SJSA1 (cell line): ENCODE results near the gene DOCK4. TPM values are rescaled to one million over a fixed set of nuclear protein-coding genes. Genes with fewer than 3 reads are reported as not detected.

Source experiments
- DNase-seq, 2 experiments: peaks; one replicate each; pipeline ENCODE4 v3.0.0-alpha.2; 2015 to 2020; ENCODE audit warnings: low spot score in 2 of 2, low read depth in 1 of 2
- H3K27ac ChIP-seq: fragments of 250-450 bp; sonication (Bioruptor Pico); 2 replicates; pipeline ENCODE4 v1.5.1; 2020; ENCODE audit warnings: mild to moderate bottlenecking, moderate library complexity
- H3K27me3 ChIP-seq: fragments of 250-450 bp; sonication (Bioruptor Pico); replicated peaks from 2 replicates; pipeline ENCODE4 v1.5.1; 2020; ENCODE audit warnings: mild to moderate bottlenecking, moderate library complexity
- H3K36me3 ChIP-seq: fragments of 250-450 bp; sonication (Bioruptor Pico); 2 replicates; pipeline ENCODE4 v1.5.1; 2020; ENCODE audit warnings: mild to moderate bottlenecking
- H3K4me1 ChIP-seq: fragments of 250-450 bp; sonication (Bioruptor Pico); replicated peaks from 2 replicates; pipeline ENCODE4 v1.6.1; 2021; ENCODE audit warnings: mild to moderate bottlenecking
- H3K4me3 ChIP-seq: fragments of 250-450 bp; sonication (Bioruptor Pico); 2 replicates; pipeline ENCODE4 v1.5.1; 2020; ENCODE audit warnings: mild to moderate bottlenecking
- H3K9me3 ChIP-seq: fragments of 250-450 bp; sonication (Bioruptor Pico); replicated peaks from 2 replicates; pipeline ENCODE4 v1.5.1; 2020; ENCODE audit warnings: mild to moderate bottlenecking
- total RNA-seq: library from RNA; depleted of rRNA; stranded (reverse); fragments of >200 nt; shearing (Covaris generic); gene quantifications from 2 replicates; pipeline ENCODE4 v1.2.3, GENCODE V29; 2014

The DOCK4 gene
- total RNA-seq, 1 experiment from 2014 or later: 1.3 TPM

GRCh38 chr7:112083776-112084355 lies 122.3 kb downstream of the DOCK4 start:
- Histone ChIP-seq H3K27me3 (no peaks in the 10 kb centered on the region), H3K36me3 (no peaks in the 10 kb centered on the region), H3K27ac (no peak overlapping the region), H3K9me3 (no peaks in the 10 kb centered on the region), H3K4me1 (peaks cover 14% of the 10 kb centered on the region), H3K4me3 (no peak overlapping the region)
- no peak for DNase-seq

DNA sequence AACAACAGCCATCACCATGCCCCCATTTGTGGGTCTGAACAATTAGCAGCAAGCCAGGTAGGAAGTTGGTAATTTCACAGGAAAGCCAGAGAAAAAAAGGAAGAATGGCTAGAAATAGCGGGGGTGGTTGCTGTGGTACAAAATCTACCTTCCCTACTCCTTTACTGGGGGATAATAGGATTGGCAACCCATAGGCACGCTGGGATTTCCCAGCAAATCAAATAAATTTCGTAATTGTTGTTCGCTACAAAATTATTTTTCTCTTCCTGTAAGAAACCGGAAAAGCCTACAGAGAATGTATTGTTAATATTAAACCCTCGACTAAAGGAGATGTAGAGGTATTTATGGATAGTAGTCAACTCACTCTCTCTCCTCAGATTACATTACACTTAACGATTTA lies 123.9 kb downstream of the DOCK4 start:
- Histone ChIP-seq H3K9me3 (no peaks in the 10 kb centered on the region), H3K36me3 (no peaks in the 10 kb centered on the region), H3K4me1 (peaks cover 14% of the 10 kb centered on the region), H3K27me3 (no peaks in the 10 kb centered on the region), H3K4me3 (no peak overlapping the region), H3K27ac (no peak overlapping the region)
- no peak for DNase-seq

DNA sequence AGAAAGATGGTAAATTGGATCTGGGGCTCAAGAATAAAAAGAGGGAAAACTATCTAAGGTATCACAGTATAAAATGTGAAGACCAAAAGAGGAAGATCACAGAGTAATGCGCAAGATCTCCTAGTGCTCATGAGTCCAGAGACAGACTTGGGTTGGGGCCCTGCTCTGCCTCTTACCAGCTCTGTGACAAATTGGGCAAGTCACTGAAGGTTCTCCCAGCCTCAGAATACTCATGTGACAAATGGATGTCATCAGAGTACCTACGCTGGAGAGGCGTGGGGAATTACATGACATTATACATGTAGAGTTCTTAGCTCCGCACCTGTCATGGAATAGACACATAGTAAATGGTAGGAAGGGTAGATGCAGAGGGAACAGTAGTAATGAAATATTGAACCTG lies 124.4 kb downstream of the DOCK4 start:
- Histone ChIP-seq H3K4me1 (peaks cover 14% of the 10 kb centered on the region), H3K9me3 (no peaks in the 10 kb centered on the region), H3K4me3 (no peak overlapping the region), H3K36me3 (no peaks in the 10 kb centered on the region), H3K27me3 (no peaks in the 10 kb centered on the region), H3K27ac (no peak overlapping the region)
- DNase-seq: no peak

GRCh38 chr7:112080978-112081377 lies 125.2 kb downstream of the DOCK4 start:
- peaks cover 14% of the 10 kb centered on the region for H3K4me1 ChIP-seq
- H3K9me3 ChIP-seq: no peaks in the 10 kb centered on the region
- H3K27ac ChIP-seq: peak overlapping the region; percentile 83
- H3K36me3 ChIP-seq: no peaks in the 10 kb centered on the region
- DNase-seq: peak in 1 of 2 experiments; percentile 27
- no peak overlapping the region; the same call in 1 of the 2 replicates for H3K4me3 ChIP-seq
- H3K27me3 ChIP-seq: no peaks in the 10 kb centered on the region

DNA sequence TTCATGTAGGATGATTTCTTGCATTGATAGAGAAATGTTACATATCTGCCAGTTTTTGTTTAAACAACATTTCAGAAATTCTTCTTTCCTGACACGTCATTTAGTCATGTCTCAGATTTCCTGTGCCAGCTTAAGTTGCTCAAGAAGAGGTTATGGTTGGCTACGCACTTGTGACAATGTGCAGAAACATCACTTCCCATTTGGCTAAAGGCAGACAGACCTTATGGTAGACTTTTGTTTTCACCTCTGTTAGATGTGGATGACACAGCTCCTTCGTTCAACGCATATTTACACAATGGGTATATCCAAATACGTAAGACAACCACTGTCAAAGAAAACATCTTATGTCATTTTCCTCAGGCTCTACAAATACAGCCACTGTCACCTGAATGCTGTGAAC lies 125.8 kb downstream of the DOCK4 start:
- no peaks in the 10 kb centered on the region for H3K36me3 ChIP-seq
- no peak overlapping the region; the same call in 1 of the 2 replicates for H3K4me3 ChIP-seq
- peak in 1 of 2 experiments; percentile 39 for DNase-seq
- H3K9me3 ChIP-seq: no peaks in the 10 kb centered on the region
- H3K27me3 ChIP-seq: no peaks in the 10 kb centered on the region
- peaks cover 14% of the 10 kb centered on the region for H3K4me1 ChIP-seq
- peak overlapping the region; percentile 83 for H3K27ac ChIP-seq

DNA sequence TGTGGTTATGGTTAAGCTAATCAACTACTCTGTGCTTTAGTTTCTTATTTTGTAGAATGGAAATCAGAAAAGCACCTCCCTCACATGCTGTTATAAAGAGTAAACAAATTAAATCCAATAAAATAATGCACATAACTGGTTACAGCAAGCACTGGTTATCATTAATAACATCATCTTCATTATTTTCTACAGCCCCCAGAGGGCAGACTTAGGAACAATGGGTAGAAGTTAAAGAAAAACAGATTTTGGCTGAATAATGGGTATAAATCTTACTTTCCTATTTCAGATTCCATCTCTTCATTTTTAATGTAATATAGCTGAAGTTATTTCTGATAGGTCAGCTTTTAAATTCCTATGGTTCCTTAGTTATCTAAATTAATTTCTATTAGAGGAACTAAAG lies 126.5 kb downstream of the DOCK4 start:
- Histone ChIP-seq H3K27ac (no peak overlapping the region), H3K4me3 (no peak overlapping the region), H3K4me1 (peaks cover 14% of the 10 kb centered on the region), H3K9me3 (no peaks in the 10 kb centered on the region), H3K27me3 (no peaks in the 10 kb centered on the region), H3K36me3 (no peaks in the 10 kb centered on the region)
- no peak for DNase-seq

- no peaks in the 10 kb centered on the region for H3K36me3 ChIP-seq
- no peaks in the 10 kb centered on the region for H3K9me3 ChIP-seq
- no peak overlapping the region for H3K4me3 ChIP-seq
- no peak for DNase-seq
- no peak overlapping the region for H3K27ac ChIP-seq
- no peaks in the 10 kb centered on the region for H3K27me3 ChIP-seq
- H3K4me1 ChIP-seq: peaks cover 14% of the 10 kb centered on the region
These were observed 127.1 kb downstream of the DOCK4 start for GRCh38 chr7:112079122-112079521.

GRCh38 chr7:112076324-112076723 lies 129.9 kb downstream of the DOCK4 start:
- no peak overlapping the region for H3K27ac ChIP-seq
- no peaks in the 10 kb centered on the region for H3K27me3 ChIP-seq
- peaks cover 13% of the 10 kb centered on the region for H3K4me1 ChIP-seq
- no peaks in the 10 kb centered on the region for H3K9me3 ChIP-seq
- H3K36me3 ChIP-seq: no peaks in the 10 kb centered on the region
- H3K4me3 ChIP-seq: no peak overlapping the region
- DNase-seq: no peak

DNA sequence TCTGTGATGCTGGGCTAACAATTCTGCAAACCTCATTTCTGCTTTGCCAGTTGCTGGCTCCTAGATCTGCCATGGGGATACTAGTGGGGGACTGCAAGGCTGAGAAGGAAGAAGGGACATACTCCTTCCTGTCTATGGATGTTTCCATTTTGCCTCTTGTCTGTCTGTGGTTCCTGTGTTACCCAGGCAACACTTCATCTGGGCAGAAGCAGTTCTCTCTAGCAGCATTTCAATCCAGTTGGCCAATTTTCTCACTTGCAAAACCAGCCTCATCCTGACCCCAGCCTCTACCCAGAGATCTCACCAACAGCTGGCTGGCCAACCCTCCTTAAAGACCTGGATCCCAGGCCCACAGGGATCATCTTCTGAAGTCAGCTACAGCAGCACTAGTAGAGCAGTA lies 131.7 kb downstream of the DOCK4 start:
- no peak overlapping the region for H3K4me3 ChIP-seq
- no peaks in the 10 kb centered on the region for H3K27me3 ChIP-seq
- no peaks in the 10 kb centered on the region for H3K9me3 ChIP-seq
- no peak for DNase-seq
- H3K27ac ChIP-seq: no peak overlapping the region
- no peaks in the 10 kb centered on the region for H3K36me3 ChIP-seq
- H3K4me1 ChIP-seq: no peaks in the 10 kb centered on the region

DNA sequence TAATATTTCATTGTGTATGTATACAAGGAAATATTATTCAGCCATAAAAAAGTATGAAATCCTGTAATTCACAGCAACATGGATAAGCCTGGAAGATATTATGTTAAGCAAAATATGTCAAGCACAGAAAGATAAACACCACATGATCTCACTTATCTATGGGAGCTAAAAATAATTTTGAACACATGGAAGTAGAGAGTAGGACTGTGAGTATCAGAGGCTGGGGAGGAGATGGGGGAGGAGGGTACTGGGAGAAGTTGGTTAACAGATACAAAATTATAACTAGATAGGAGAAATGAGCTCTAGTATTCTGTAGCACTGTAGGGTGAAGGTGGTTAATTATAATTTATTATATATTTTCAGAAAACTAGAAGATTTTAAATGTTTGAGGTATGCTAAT lies 132.7 kb downstream of the DOCK4 start:
- Histone ChIP-seq H3K4me3 (no peak overlapping the region), H3K36me3 (no peaks in the 10 kb centered on the region), H3K27ac (no peak overlapping the region), H3K4me1 (no peaks in the 10 kb centered on the region), H3K27me3 (no peaks in the 10 kb centered on the region), H3K9me3 (no peaks in the 10 kb centered on the region)
- no peak for DNase-seq

DNA sequence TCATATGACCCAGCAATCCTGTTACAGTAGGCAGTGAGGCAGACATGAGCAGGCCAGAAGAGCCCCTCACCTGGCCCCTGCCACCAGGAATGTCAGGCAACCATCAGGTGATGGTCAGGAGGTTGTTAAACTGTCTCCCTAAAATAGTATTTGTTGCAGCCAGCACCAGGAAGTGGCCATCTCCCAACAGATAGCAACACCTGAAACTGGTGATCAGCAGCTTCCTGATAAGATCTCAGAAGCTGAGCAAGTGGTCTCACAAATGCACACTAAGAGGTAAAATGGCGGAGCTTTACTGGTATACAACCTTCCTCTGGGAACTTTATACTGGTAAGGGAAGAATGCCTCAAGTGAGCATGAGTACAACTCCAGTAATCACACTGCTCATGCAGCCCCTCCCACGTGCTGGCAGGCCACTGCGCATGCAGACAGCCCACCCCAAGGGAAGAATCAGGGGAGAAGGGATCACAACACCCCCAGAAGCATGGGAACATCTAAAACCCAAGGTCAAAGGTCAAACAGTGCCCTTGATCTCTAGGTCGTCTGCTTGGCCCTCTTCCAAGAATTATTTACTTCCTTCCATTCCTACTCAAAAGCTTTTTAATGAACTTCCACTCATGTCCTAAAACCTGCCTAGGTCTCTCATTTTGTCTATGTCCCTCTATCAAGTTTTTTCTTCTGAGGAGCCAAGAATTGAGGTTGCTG lies 133.5 kb downstream of the DOCK4 start:
- no peaks in the 10 kb centered on the region for H3K27me3 ChIP-seq
- no peak overlapping the region for H3K27ac ChIP-seq
- no peaks in the 10 kb centered on the region for H3K36me3 ChIP-seq
- no peaks in the 10 kb centered on the region for H3K9me3 ChIP-seq
- no peak for DNase-seq
- H3K4me1 ChIP-seq: no peaks in the 10 kb centered on the region
- no peak overlapping the region for H3K4me3 ChIP-seq

DNA sequence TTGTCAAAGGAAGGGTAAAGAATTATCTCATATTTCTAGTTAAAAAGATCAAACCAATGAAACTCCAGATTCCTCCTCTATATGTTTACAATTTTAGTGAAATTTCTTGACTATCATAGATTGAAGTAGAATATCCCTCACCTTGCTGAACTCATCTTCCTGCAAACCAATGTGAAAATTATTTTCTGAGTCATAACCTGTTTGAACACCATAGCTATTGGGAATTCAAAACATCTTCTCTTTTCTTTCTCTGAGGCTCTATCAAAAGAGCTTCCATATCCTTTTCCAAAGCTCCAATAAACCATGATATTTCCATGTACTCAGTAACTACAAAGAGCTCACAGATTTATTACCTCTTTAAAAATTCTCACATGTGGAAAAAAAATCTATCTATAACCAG lies 134.3 kb downstream of the DOCK4 start:
- no peaks in the 10 kb centered on the region for H3K27me3 ChIP-seq
- H3K36me3 ChIP-seq: no peaks in the 10 kb centered on the region
- no peak overlapping the region for H3K4me3 ChIP-seq
- no peaks in the 10 kb centered on the region for H3K4me1 ChIP-seq
- no peaks in the 10 kb centered on the region for H3K9me3 ChIP-seq
- no peak overlapping the region for H3K27ac ChIP-seq
- DNase-seq: no peak

GRCh38 chr7:112070674-112071256 lies 135.4 kb downstream of the DOCK4 start:
- H3K4me3 ChIP-seq: no peak overlapping the region
- H3K9me3 ChIP-seq: no peaks in the 10 kb centered on the region
- no peaks in the 10 kb centered on the region for H3K27me3 ChIP-seq
- no peaks in the 10 kb centered on the region for H3K36me3 ChIP-seq
- no peaks in the 10 kb centered on the region for H3K4me1 ChIP-seq
- DNase-seq: no peak
- no peak overlapping the region for H3K27ac ChIP-seq

GRCh38 chr7:112069879-112070321 lies 136.3 kb downstream of the DOCK4 start:
- H3K27ac ChIP-seq: no peak overlapping the region

More at GRCh38 chr7:112069879-112070321, 136.3 kb downstream of the DOCK4 start:
- Histone ChIP-seq H3K4me3 (no peak overlapping the region), H3K9me3 (no peaks in the 10 kb centered on the region), H3K36me3 (no peaks in the 10 kb centered on the region), H3K4me1 (no peaks in the 10 kb centered on the region), H3K27me3 (no peaks in the 10 kb centered on the region)
- DNase-seq: no peak
